HL-60 (cell line): ENCODE results near the gene TPRA1.
A peak's percentile ranks its signal among the peaks of the same experiment; 100 is the strongest.

Experiments used
- DNase-seq, 2 experiments: peaks; one replicate each; pipeline ENCODE4 v3.0.0-alpha.2; 2010 to 2020; ENCODE audit warnings: low read depth in 1 of 2, low spot score in 1 of 2
- H3K27ac ChIP-seq: fragments of 250-450 bp; sonication (Bioruptor Pico); replicated peaks from 2 replicates; pipeline ENCODE4 v1.5.1; 2020; ENCODE audit warnings: mild to moderate bottlenecking, moderate library complexity
- H3K27me3 ChIP-seq: fragments of 250-450 bp; sonication (Bioruptor Pico); 2 replicates; pipeline ENCODE4 v1.5.1; 2021; ENCODE audit warnings: mild to moderate bottlenecking, moderate library complexity; ENCODE audit not compliant: insufficient read depth, poor library complexity, severe bottlenecking
- H3K4me3 ChIP-seq: replicated peaks from 2 replicates; pipeline ENCODE4 v1.5.1; 2011; ENCODE audit warnings: mild to moderate bottlenecking, control low read depth, low read length; ENCODE audit not compliant: insufficient read depth
- CTCF ChIP-seq: IDR thresholded peaks from one replicate; pipeline ENCODE4 v1.5.1; 2011; ENCODE audit warnings: low read length, control low read depth, inconsistent platforms; ENCODE audit not compliant: insufficient read depth
- GABPA ChIP-seq: IDR thresholded peaks from 2 replicates; pipeline ENCODE4 v1.6.1; 2012; ENCODE audit warnings: low read depth
- POLR2AphosphoS5 ChIP-seq: IDR thresholded peaks from 2 replicates; pipeline ENCODE4 v1.6.1; 2012; ENCODE audit warnings: low read depth
- REST ChIP-seq: IDR thresholded peaks from 2 replicates; pipeline ENCODE4 v1.6.1; 2012; ENCODE audit warnings: low read depth; ENCODE audit not compliant: insufficient replicate concordance
- SPI1 ChIP-seq: IDR thresholded peaks from 2 replicates; pipeline ENCODE4 v1.6.1; 2012; ENCODE audit warnings: low read depth, mild to moderate bottlenecking, borderline replicate concordance

TPRA1 gene

GRCh38 chr3:127632035-127632820 lies 41.7 kb upstream of the TPRA1 start:
- H3K4me3 ChIP-seq: no peak overlapping the region
- DNase-seq: no peak
- H3K27me3 ChIP-seq: peaks cover 7% of the 10 kb centered on the region
- H3K27ac ChIP-seq: no peak overlapping the region
- TF ChIP-seq GABPA (no peak), SPI1 (no peak), CTCF (no peak), POLR2AphosphoS5 (no peak), REST (no peak)

- Histone ChIP-seq H3K4me3 (no peak overlapping the region), H3K27ac (no peak overlapping the region), H3K27me3 (peaks cover 7% of the 10 kb centered on the region)
- TF ChIP-seq GABPA: no peak
- TF ChIP-seq POLR2AphosphoS5: no peak
- no peak for TF ChIP-seq SPI1
- no peak for TF ChIP-seq REST
- no peak for TF ChIP-seq CTCF
- DNase-seq: no peak
Observed at GRCh38 chr3:127630811-127631714, 40.5 kb upstream of the TPRA1 start.

- peak overlapping the region; percentile 26 for H3K27ac ChIP-seq
- TF ChIP-seq GABPA (no peak), POLR2AphosphoS5 (no peak), SPI1 (peak; percentile 88)
- H3K27me3 ChIP-seq: peaks cover 7% of the 10 kb centered on the region
- DNase-seq: peak; percentile 61 to 63
- H3K4me3 ChIP-seq: peak overlapping the region; percentile 67
Observed at GRCh38 chr3:127629467-127630403, 39.2 kb upstream of the TPRA1 start.
